Measurements from ENCODE around the gene UNC13A. TPM values are rescaled to one million over a fixed set of nuclear protein-coding genes. Genes with fewer than 3 reads are reported as not detected.

The UNC13A gene
- total RNA-seq, 4 donors from 2014 or later, result 0.16 TPM; not detected in 3

- Histone ChIP-seq H3K27ac (peak within 1 kb of the TSS; percentile 56), H3K36me3 (peaks cover 13% of the 10 kb centered on the region), H3K4me1 (peaks cover 47% of the 10 kb centered on the region), H3K27me3 (no peaks in the 10 kb centered on the region), H3K9me3 (no peaks in the 10 kb centered on the region), H3K4me3 (peak within 1 kb of the TSS; percentile 93)
- no peak for DNase-seq (ENCODE audit: low spot score in 2 of 2)
- 8% methylated on average over 10 of the region's 53 CpGs for WGBS
- TF ChIP-seq CTCF (IDR thresholded peaks at IDR 0.05) (no peak), EP300 (IDR thresholded peaks at IDR 0.05) (no peak), POLR2AphosphoS5 (IDR thresholded peaks at IDR 0.05) (no peak), POLR2A (IDR thresholded peaks at IDR 0.05) (no peak)
Observed at GRCh38 chr19:17718947-17719711, 31.0 kb upstream of the UNC13A start, which contains the start of gene MAP1S. Gene MAP1S (plus strand): TSS chr19:17719480. CDS start chr19:17719503, 23 bp downstream.

GRCh38 chr19:17718550-17718946 lies 30.4 kb upstream of the UNC13A start:
- H3K36me3 ChIP-seq, result peaks cover 7% of the 10 kb centered on the region
- H3K4me1 ChIP-seq, result peaks cover 47% of the 10 kb centered on the region
- H3K27me3 ChIP-seq, result no peaks in the 10 kb centered on the region
- no peaks in the 10 kb centered on the region for H3K9me3 ChIP-seq
- DNase-seq (ENCODE audit: low spot score in 2 of 2), result no peak
- no peak for TF ChIP-seq POLR2A (IDR thresholded peaks at IDR 0.05)
- no peak for TF ChIP-seq CTCF (IDR thresholded peaks at IDR 0.05)
- no peak for TF ChIP-seq POLR2AphosphoS5 (IDR thresholded peaks at IDR 0.05)
- no peak for TF ChIP-seq EP300 (IDR thresholded peaks at IDR 0.05)
- H3K4me3 ChIP-seq, result no peak overlapping the region
- 78% methylated on average over 4 of the region's 4 CpGs for WGBS
- H3K27ac ChIP-seq, result no peak overlapping the region

GRCh38 chr19:17716309-17716929 lies 28.3 kb upstream of the UNC13A start:
- no peaks in the 10 kb centered on the region for H3K9me3 ChIP-seq
- H3K27ac ChIP-seq, result no peak overlapping the region
- no peaks in the 10 kb centered on the region for H3K27me3 ChIP-seq
- TF ChIP-seq CTCF (IDR thresholded peaks at IDR 0.05), result no peak
- TF ChIP-seq POLR2A (IDR thresholded peaks at IDR 0.05), result no peak
- no peak for TF ChIP-seq POLR2AphosphoS5 (IDR thresholded peaks at IDR 0.05)
- TF ChIP-seq EP300 (IDR thresholded peaks at IDR 0.05), result no peak
- 72% methylated on average over 4 of the region's 4 CpGs for WGBS
- H3K36me3 ChIP-seq, result no peaks in the 10 kb centered on the region
- H3K4me3 ChIP-seq, result no peak overlapping the region
- peaks cover 34% of the 10 kb centered on the region for H3K4me1 ChIP-seq
- DNase-seq (ENCODE audit: low spot score in 2 of 2), result no peak

- TF ChIP-seq CTCF (IDR thresholded peaks at IDR 0.05), result no peak
- TF ChIP-seq POLR2AphosphoS5 (IDR thresholded peaks at IDR 0.05), result no peak
- no peak for TF ChIP-seq EP300 (IDR thresholded peaks at IDR 0.05)
- no peak for TF ChIP-seq POLR2A (IDR thresholded peaks at IDR 0.05)
Observed at GRCh38 chr19:17711851-17712250, 23.7 kb upstream of the UNC13A start.

GRCh38 chr19:17706750-17707181 lies 18.6 kb upstream of the UNC13A start:
- Histone ChIP-seq H3K4me1 (no peaks in the 10 kb centered on the region), H3K27me3 (peaks cover 3% of the 10 kb centered on the region), H3K4me3 (no peak overlapping the region), H3K36me3 (no peaks in the 10 kb centered on the region), H3K27ac (no peak overlapping the region), H3K9me3 (no peaks in the 10 kb centered on the region)
- TF ChIP-seq POLR2AphosphoS5 (IDR thresholded peaks at IDR 0.05) (no peak), CTCF (IDR thresholded peaks at IDR 0.05) (no peak), POLR2A (IDR thresholded peaks at IDR 0.05) (no peak), EP300 (IDR thresholded peaks at IDR 0.05) (no peak)
- WGBS, result 24% methylated on average over 17 of the region's 17 CpGs
- DNase-seq (ENCODE audit: low spot score in 2 of 2), result no peak

More at GRCh38 chr19:17711851-17712250, 23.7 kb upstream of the UNC13A start:
- no peak overlapping the region for H3K4me3 ChIP-seq
- no peak overlapping the region for H3K27ac ChIP-seq
- H3K4me1 ChIP-seq, result no peaks in the 10 kb centered on the region
- H3K36me3 ChIP-seq, result no peaks in the 10 kb centered on the region
- 43% methylated on average over 6 of the region's 6 CpGs for WGBS
- DNase-seq (ENCODE audit: low spot score in 2 of 2), result no peak
- H3K9me3 ChIP-seq, result no peaks in the 10 kb centered on the region
- no peaks in the 10 kb centered on the region for H3K27me3 ChIP-seq

All from suprapubic skin (tissue), 4 donors.